Vagina (tissue), 2 donors: ENCODE results near the gene SMCHD1.
"Not testable (repeated sequence)": the region's sequence is repeated elsewhere in the genome, so short reads cannot be mapped to it uniquely, and the experiment has no call there.

Source experiments
- POLR2A ChIP-seq, 2 donors: fragments of 450-650 bp; IDR thresholded peaks; one replicate each; pipeline ENCODE4 v1.6.1; 2017; ENCODE audit warnings: antibody characterized with exemption in 2 of 2, mild to moderate bottlenecking in 2 of 2, moderate library complexity in 2 of 2
- TF ChIP-seq, protein P1 (sequence below), 3 experiments: fragments of 450-650 bp in 2 of 3; fragments of 200-600 bp in 1 of 3; sonication (generic) in 1 of 3; IDR thresholded peaks; one replicate each; pipeline ENCODE4 v1.5.1; 2017 to 2019; ENCODE audit warnings: antibody characterized with exemption in 3 of 3, mild to moderate bottlenecking in 2 of 3, moderate library complexity in 2 of 3

DNA sequence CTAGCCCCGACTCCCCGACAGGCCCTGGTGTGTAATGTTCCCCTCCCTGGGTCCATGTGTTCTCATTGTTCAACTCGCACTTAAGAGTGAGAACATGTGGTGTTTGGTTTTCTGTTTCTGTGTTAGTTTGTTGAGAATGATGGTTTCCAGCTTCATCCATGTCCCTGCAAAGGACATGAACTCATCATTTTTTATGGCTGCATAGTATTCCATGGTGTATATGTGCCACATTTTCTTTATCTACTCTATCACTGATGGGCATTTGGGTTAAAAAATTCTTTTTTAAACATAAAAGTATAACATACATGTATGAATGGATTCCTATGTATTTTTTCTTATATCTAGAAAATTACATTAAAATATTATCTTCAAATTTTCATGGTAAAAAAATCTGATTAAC is 84.6 kb downstream of the SMCHD1 start:
- TF ChIP-seq POLR2A (IDR thresholded peaks at IDR 0.05) = not testable (repeated sequence)
- TF ChIP-seq, protein P1, sequence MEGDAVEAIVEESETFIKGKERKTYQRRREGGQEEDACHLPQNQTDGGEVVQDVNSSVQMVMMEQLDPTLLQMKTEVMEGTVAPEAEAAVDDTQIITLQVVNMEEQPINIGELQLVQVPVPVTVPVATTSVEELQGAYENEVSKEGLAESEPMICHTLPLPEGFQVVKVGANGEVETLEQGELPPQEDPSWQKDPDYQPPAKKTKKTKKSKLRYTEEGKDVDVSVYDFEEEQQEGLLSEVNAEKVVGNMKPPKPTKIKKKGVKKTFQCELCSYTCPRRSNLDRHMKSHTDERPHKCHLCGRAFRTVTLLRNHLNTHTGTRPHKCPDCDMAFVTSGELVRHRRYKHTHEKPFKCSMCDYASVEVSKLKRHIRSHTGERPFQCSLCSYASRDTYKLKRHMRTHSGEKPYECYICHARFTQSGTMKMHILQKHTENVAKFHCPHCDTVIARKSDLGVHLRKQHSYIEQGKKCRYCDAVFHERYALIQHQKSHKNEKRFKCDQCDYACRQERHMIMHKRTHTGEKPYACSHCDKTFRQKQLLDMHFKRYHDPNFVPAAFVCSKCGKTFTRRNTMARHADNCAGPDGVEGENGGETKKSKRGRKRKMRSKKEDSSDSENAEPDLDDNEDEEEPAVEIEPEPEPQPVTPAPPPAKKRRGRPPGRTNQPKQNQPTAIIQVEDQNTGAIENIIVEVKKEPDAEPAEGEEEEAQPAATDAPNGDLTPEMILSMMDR (IDR thresholded peaks at IDR 0.05) = not testable (repeated sequence)
